HG02870 (cell line): ENCODE results near the gene TAOK3.
A peak's percentile ranks its signal among the peaks of the same experiment; 100 is the strongest.
"Not testable (repeated sequence)": the region's sequence is repeated elsewhere in the genome, so short reads cannot be mapped to it uniquely, and the experiment has no call there.

ENCODE experiments used
- ATAC-seq: cut with Tn5 transposase; IDR thresholded peaks from one replicate; pipeline ENCODE4 v1.9.1; 2021; ENCODE audit warnings: mild to moderate bottlenecking, moderate library complexity; ENCODE audit not compliant: unreplicated experiment

Gene TAOK3

GRCh38 chr12:118344829-118345228 is 27.9 kb downstream of the TAOK3 start:
- ATAC-seq = no peak

- ATAC-seq = no peak
These were observed 30.6 kb downstream of the TAOK3 start for GRCh38 chr12:118342090-118342489.

GRCh38 chr12:118337194-118337838 is 35.4 kb downstream of the TAOK3 start:
- no peak for ATAC-seq

GRCh38 chr12:118336123-118336522 is 36.6 kb downstream of the TAOK3 start:
- no peak for ATAC-seq

- ATAC-seq = no peak
These were observed 37.7 kb downstream of the TAOK3 start for GRCh38 chr12:118334939-118335567.

- ATAC-seq = no peak
These were observed 38.5 kb downstream of the TAOK3 start for GRCh38 chr12:118334241-118334640.

- no peak for ATAC-seq
These were observed 40.2 kb downstream of the TAOK3 start for GRCh38 chr12:118332511-118332910.

- peak; percentile 73 for ATAC-seq
These were observed 42.2 kb downstream of the TAOK3 start for GRCh38 chr12:118330421-118331018.

- no peak for ATAC-seq
These were observed 44.0 kb downstream of the TAOK3 start for GRCh38 chr12:118328486-118329330.

GRCh38 chr12:118327391-118327790 is 45.3 kb downstream of the TAOK3 start:
- no peak for ATAC-seq

GRCh38 chr12:118326991-118327390 is 45.7 kb downstream of the TAOK3 start:
- ATAC-seq = no peak

- ATAC-seq = no peak
These were observed 47.6 kb downstream of the TAOK3 start for GRCh38 chr12:118325081-118325480.

- ATAC-seq = no peak
These were observed 53.1 kb downstream of the TAOK3 start for GRCh38 chr12:118319627-118320026.

GRCh38 chr12:118318744-118319143 is 54.0 kb downstream of the TAOK3 start:
- ATAC-seq = no peak

GRCh38 chr12:118317729-118318128 is 55.0 kb downstream of the TAOK3 start:
- no peak for ATAC-seq

- ATAC-seq = no peak
These were observed 56.9 kb downstream of the TAOK3 start for GRCh38 chr12:118315821-118316220.

- ATAC-seq = peak; percentile 70
These were observed 60.1 kb downstream of the TAOK3 start for GRCh38 chr12:118312578-118312977.

GRCh38 chr12:118311666-118312065 is 61.0 kb downstream of the TAOK3 start:
- ATAC-seq = no peak

- no peak for ATAC-seq
These were observed 62.4 kb downstream of the TAOK3 start for GRCh38 chr12:118310320-118310719.

- ATAC-seq = not testable (repeated sequence)
These were observed 64.7 kb downstream of the TAOK3 start for GRCh38 chr12:118308006-118308405.
